GM19035 (cell line): Measurements from ENCODE around the gene SEL1L3.

Experiments used
- ATAC-seq: cut with Tn5 transposase; IDR thresholded peaks from one replicate; pipeline ENCODE4 v1.9.1; 2021; ENCODE audit not compliant: unreplicated experiment

Gene SEL1L3

DNA sequence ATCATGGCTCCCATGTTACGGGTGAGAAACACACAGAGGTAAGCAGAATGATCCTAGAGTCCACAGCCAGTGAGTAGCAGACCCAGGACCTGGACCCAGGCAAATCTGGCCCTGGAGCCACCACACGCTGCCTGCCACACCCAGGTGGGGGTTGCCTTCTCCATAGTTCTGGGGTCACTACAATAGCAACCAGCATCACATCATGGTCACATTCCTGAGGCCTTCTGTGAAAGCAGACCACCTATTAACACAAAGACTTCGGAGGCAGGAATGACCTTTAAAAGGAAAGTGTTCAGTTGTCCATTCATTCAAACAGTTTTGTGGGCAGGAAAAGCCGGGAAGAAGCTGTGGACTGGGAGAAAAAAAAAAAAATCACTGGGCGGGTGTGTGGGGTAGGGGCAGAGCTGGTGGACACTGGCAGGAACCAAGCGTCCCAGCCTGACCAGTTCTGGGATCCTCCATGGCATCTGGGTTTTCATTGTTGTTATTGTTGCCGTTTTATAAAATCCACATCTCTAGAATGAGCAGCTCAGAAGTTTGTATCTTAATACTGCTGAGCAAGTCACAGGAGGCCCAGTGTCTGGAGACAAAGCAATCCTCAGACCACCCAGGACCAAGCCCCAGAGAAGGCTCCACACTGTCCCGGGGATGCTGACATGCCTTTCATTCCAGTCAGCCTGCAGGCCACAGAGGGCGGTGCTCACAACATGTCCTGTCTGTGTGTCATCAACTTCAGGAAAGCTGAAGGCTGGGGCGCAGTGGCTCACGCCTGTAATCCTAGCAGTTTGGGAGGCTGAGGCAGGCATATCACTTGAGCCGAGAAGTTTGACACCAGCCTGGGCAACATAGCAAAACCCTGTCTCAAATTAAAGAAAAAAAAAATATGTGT, 67.0 kb downstream of the SEL1L3 start:
- no peak for ATAC-seq

DNA sequence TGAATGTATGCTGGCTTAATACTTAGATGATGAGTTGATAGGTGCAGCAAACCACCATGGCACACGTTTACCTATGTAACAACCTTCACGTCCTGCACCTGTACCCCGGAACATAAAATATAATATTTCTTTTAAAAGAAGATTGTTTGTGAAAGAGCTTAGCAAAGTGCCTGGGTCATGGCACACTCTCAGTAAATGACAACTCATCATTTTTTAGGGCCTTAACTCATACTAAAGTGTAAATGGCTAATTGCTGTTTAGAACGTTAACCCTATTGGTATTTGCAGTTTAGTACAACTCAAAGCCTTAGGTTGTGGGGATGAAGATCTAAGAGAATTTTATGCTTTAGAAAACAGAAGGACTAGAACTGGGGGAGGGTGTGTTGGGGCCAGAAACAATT, 67.7 kb downstream of the SEL1L3 start:
- ATAC-seq: no peak

DNA sequence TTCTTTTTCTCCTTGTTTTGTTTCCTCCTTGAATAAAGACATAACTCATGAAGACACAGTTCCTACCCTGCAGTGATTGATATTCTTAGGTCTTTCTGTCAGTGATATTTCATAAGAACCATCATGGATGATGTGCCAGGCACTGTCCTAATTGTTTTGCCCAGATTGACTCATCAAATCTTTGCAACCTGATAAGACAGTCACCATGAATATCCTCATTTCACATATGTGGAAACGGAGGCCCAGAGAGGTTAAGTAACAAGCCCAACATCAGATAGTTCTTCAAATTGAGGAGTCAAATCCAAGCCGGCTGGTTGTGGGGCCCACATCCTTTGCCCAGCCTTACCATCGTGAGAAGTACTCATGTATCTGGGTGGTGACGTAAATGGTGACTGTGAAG, 69.9 kb downstream of the SEL1L3 start:
- ATAC-seq: no peak

DNA sequence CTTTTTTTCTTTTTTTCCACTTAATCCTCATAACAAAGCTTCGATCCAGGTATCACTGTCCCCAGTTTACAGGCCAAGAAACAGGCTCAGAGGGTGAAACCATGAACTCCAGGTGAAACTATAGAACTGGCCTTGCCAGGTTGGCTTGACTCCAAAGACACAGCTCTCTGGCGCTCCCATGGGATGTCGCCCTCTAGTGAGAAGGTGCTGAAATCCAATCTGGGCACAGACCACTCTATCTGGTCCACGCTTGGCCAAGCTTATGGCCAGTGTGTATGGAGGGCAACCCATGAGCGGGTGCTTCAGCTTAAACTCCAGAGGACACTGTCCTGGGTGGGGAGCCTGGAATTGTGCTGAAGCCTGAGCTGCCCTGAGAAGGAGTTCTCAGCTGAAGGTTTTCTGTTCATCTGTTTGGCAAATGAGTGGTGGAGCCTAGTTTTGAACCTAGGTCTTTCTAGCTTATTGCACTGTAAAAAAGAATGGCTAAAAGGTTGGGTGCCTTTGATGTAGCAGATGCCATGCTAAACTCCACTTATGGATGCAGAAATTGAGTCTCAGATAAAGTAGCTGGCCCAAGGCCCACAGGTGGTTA, 70.5 kb downstream of the SEL1L3 start:
- ATAC-seq: no peak

DNA sequence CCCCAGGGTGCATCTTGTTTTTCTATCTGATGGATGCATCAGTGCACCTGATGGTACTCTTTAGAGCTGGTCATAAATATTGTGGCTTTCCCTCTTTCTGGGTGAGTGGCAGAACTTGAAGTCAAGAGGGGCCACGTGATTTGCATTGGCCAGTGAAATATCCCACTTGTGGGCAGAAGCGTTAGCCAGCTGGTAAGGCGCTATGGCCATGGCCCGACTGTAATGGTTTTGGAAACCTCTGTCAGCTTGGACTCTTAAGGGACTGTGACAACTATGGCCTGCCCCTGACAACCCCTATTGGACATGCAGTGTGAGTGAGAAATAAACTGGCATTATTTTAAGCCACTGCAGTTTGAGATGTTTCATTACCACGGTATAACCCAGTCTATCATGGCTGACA, 72.8 kb downstream of the SEL1L3 start:
- ATAC-seq: no peak

- no peak for ATAC-seq
Measured at GRCh38 chr4:25788703-25789238, 74.0 kb downstream of the SEL1L3 start.

DNA sequence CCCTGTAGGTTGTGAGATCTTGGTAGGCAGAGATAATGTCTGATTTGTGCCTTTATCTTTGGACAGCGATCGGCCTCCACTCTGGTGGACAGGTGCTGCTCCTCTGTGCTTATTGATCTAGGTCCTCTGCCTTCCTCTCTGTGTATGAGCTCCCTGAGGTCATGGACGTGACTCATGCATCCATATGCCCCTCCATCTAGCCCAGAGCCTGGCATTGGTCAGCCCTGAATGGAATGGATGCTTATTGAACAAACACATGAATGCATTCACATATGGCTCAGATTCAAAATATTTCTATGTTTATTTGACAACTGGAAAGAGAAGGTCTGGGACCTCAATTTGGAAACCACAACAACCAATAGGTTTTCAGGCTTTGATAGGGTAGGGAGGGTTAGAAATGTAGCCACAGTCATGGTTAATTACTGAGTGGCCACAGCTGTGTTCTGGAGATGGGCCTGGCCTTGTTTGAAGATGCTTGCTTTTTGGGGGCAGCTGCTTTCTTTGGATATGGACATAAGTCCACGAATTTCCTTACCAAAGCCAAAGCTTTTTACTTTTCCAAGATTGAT, 76.2 kb downstream of the SEL1L3 start:
- no peak for ATAC-seq

GRCh38 chr4:25783943-25784342, 78.8 kb downstream of the SEL1L3 start:
- no peak for ATAC-seq

- no peak for ATAC-seq
Measured at GRCh38 chr4:25783126-25783525, 79.7 kb downstream of the SEL1L3 start.

GRCh38 chr4:25782482-25782881, 80.3 kb downstream of the SEL1L3 start:
- ATAC-seq: no peak

GRCh38 chr4:25779021-25779420, 83.8 kb downstream of the SEL1L3 start:
- no peak for ATAC-seq

GRCh38 chr4:25776795-25777194, 86.0 kb downstream of the SEL1L3 start:
- ATAC-seq: no peak

- no peak for ATAC-seq
Measured at GRCh38 chr4:25775166-25775565, 87.6 kb downstream of the SEL1L3 start.

GRCh38 chr4:25773358-25773757, 89.4 kb downstream of the SEL1L3 start:
- no peak for ATAC-seq

GRCh38 chr4:25771672-25772071, 91.1 kb downstream of the SEL1L3 start:
- ATAC-seq: no peak

DNA sequence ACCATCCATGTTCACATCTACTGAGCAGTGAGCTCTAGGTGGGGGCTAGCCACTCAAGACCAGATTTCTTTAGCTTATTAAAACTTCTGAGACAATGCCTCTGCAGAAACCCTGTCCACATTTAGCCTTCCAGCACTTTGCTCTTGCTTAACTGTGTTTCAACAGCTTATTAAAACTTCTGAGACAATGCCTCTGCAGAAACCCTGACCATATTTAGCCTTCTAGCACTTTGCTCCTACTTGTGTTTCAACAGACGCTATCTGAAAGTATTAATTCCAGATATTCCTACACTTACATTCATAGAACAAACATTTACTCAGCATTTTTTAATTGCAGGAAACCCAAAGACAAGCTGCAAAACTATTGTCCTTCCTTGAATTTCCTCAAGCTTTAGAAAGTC, 91.9 kb downstream of the SEL1L3 start:
- no peak for ATAC-seq

GRCh38 chr4:25769251-25769650, 93.5 kb downstream of the SEL1L3 start:
- ATAC-seq: no peak

GRCh38 chr4:25767877-25768725, 94.7 kb downstream of the SEL1L3 start:
- ATAC-seq: no peak

DNA sequence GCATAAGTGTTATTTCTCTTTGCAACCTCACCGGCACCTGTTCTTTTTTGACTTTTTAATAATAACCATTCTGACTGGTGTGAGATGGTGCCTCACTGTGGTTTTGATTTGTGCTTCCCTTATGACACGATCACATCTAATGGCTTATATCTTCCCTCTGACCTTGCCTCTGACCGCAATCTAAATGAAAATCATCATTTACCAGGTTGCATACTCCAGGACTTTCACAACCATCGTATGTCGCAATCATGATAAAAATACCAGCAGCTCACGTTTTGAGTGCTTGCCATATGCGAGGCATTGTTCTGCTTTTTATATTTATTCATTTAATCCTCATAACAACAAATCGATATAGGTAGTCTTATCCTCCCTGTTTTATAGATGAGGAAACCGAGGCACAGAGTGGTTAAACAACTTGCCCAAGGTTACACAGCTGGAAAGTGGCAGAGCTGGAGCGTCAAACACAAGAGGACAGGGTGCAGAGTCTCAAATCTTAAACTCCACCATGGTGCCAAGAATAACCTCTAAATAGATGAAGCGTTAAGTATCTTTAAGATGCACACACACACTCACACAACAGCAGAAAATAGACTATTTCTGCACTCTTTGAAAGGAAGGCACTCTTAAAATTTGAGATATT, 102.2 kb downstream of the SEL1L3 start:
- ATAC-seq: no peak

DNA sequence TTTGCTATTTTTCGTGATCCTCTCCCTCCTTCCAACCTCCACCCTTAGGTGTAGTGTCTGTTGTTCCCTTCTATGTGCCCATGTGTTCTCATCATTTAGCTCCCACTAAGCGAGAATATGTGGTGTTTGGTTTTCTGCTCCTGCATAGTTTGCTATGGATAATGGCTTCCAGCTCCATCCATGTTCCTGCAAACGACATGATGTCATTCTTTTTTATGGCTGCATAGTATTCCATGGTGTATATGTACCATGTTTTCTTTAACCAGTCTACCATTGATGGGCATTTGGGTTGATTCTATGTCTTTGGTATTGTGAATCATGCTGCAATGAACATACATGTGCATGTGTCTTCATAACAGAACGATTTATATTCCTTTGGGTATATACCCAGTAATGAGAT, 102.7 kb downstream of the SEL1L3 start:
- ATAC-seq: no peak

DNA sequence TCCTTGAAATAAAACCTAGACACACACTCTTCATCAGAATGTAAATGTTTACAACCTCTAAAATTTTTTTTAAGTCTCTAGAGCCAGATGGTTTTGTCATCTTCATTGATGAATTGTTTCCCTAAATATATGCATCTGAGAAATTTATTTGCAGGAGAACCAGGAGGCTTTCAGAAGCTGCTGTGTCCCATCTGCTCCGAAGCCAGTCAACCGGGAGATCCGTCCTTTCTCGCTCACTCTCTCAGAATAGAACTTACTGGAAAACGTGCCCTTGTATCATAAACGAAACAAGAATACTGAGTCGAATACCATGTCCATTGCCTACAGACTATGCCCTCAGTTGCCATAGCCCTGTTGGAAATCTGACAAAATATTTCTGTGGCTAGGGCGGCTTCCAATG, 103.7 kb downstream of the SEL1L3 start:
- no peak for ATAC-seq
